DOHH2 (cell line): ENCODE results near the gene CEP290.

Experiments
- H3F3A ChIP-seq: fragments of 200-600 bp; sonication (generic), shearing (Covaris generic); 2 replicates; pipeline ENCODE4 v1.6.0; 2016; ENCODE audit warnings: antibody characterized with exemption, mild to moderate bottlenecking; ENCODE audit not compliant: control insufficient read depth, insufficient read depth
- H3K27ac ChIP-seq: fragments of 200-600 bp; sonication (generic); 2 replicates; pipeline ENCODE4 v1.5.1; 2014; ENCODE audit warnings: low read depth, mild to moderate bottlenecking, low read length, moderate library complexity
- H3K27me3 ChIP-seq: fragments of 200-600 bp; sonication (generic); 2 replicates; pipeline ENCODE4 v1.6.1; 2014; ENCODE audit warnings: mild to moderate bottlenecking, low read length, mixed read lengths; ENCODE audit not compliant: control insufficient read depth
- H3K36me3 ChIP-seq: fragments of 200-600 bp; sonication (generic); 2 replicates; pipeline ENCODE4 v1.6.1; 2014; ENCODE audit warnings: mild to moderate bottlenecking, low read length, moderate library complexity, mixed read lengths; ENCODE audit not compliant: control insufficient read depth
- H3K4me1 ChIP-seq: fragments of 200-600 bp; sonication (generic); 2 replicates; pipeline ENCODE4 v1.6.1; 2014; ENCODE audit warnings: mild to moderate bottlenecking, low read length, mixed read lengths; ENCODE audit not compliant: control insufficient read depth
- H3K4me2 ChIP-seq: fragments of 200-600 bp; sonication (generic); 2 replicates; pipeline ENCODE4 v1.6.0; 2014; ENCODE audit warnings: mild to moderate bottlenecking, low read length, moderate library complexity
- H3K4me3 ChIP-seq: fragments of 200-600 bp; sonication (generic); 2 replicates; pipeline ENCODE4 v1.5.1; 2014; ENCODE audit warnings: mild to moderate bottlenecking, low read length, mixed read lengths
- H3K79me2 ChIP-seq: fragments of 200-600 bp; sonication (generic); 2 replicates; pipeline ENCODE4 v1.6.1; 2014; ENCODE audit warnings: mild to moderate bottlenecking, low read length, mixed read lengths; ENCODE audit not compliant: control insufficient read depth
- H3K9me2 ChIP-seq: fragments of 200-600 bp; sonication (generic); replicated peaks from 2 replicates; pipeline ENCODE4 v1.6.1; 2014; ENCODE audit warnings: mild to moderate bottlenecking, low read length, mixed read lengths; ENCODE audit not compliant: control insufficient read depth
- H3K9me3 ChIP-seq: fragments of 200-600 bp; sonication (generic); 2 replicates; pipeline ENCODE4 v1.6.1; 2014; ENCODE audit warnings: antibody characterized with exemption, low read length, mixed read lengths; ENCODE audit not compliant: control insufficient read depth, insufficient read depth
- H4K20me1 ChIP-seq: fragments of 200-600 bp; sonication (generic); 2 replicates; pipeline ENCODE4 v1.6.0; 2014; ENCODE audit warnings: low read depth, mild to moderate bottlenecking, antibody characterized with exemption, low read length, moderate library complexity; ENCODE audit not compliant: control insufficient read depth, insufficient read depth
- EZH2phosphoT487 ChIP-seq: fragments of 200-600 bp; sonication (generic); IDR thresholded peaks from 2 replicates; pipeline ENCODE4 v1.6.1; 2017; ENCODE audit warnings: borderline replicate concordance, mild to moderate bottlenecking, antibody characterized with exemption, low read length, moderate library complexity, mixed read lengths
- TF ChIP-seq, protein P1 (sequence below): fragments of 200-600 bp; sonication (generic); IDR thresholded peaks from one replicate; pipeline ENCODE4 v1.5.1; 2014; ENCODE audit warnings: antibody characterized with exemption, mild to moderate bottlenecking, low read depth, low read length; ENCODE audit not compliant: poor library complexity, severe bottlenecking

CEP290 gene

DNA sequence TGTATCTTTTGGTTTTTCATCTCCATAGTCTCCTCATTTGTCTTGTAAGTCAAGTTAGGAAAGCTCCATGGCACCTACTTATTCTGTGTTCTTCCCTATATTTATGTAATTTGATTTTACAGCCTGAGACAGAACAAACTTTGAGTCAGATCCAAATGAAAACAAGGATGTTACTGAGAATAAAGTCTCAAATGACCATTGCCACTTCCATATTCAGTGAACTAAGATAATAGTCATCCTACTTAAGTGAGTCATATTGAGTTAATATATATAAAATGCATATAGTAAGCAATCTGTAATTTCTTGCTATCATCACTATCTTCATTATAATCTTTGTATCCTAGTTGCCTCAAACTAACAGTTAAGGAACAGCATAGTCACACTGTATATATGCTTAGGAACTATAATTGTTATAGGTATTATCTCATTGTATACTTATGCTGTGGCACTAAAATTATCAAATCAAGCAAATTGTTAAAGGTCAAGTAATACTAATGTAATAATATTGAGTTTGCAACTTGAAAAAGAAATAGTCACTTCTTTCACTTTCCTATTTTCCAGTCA, 31.0 kb upstream of the CEP290 start:
- no peaks in the 10 kb centered on the region for H3K9me2 ChIP-seq
- no peaks in the 10 kb centered on the region for H4K20me1 ChIP-seq
- H3K4me3 ChIP-seq, result no peak overlapping the region
- H3K4me2 ChIP-seq, result no peak overlapping the region
- no peaks in the 10 kb centered on the region for H3K79me2 ChIP-seq
- no peak for TF ChIP-seq EZH2phosphoT487
- TF ChIP-seq, protein P1, sequence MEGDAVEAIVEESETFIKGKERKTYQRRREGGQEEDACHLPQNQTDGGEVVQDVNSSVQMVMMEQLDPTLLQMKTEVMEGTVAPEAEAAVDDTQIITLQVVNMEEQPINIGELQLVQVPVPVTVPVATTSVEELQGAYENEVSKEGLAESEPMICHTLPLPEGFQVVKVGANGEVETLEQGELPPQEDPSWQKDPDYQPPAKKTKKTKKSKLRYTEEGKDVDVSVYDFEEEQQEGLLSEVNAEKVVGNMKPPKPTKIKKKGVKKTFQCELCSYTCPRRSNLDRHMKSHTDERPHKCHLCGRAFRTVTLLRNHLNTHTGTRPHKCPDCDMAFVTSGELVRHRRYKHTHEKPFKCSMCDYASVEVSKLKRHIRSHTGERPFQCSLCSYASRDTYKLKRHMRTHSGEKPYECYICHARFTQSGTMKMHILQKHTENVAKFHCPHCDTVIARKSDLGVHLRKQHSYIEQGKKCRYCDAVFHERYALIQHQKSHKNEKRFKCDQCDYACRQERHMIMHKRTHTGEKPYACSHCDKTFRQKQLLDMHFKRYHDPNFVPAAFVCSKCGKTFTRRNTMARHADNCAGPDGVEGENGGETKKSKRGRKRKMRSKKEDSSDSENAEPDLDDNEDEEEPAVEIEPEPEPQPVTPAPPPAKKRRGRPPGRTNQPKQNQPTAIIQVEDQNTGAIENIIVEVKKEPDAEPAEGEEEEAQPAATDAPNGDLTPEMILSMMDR, result no peak
- peaks cover 47% of the 10 kb centered on the region for H3K36me3 ChIP-seq
- no peaks in the 10 kb centered on the region for H3K9me3 ChIP-seq
- peaks cover 6% of the 10 kb centered on the region for H3K4me1 ChIP-seq
- H3K27me3 ChIP-seq, result no peaks in the 10 kb centered on the region
- no peak overlapping the region for H3K27ac ChIP-seq
- H3F3A ChIP-seq, result no peaks in the 10 kb centered on the region

DNA sequence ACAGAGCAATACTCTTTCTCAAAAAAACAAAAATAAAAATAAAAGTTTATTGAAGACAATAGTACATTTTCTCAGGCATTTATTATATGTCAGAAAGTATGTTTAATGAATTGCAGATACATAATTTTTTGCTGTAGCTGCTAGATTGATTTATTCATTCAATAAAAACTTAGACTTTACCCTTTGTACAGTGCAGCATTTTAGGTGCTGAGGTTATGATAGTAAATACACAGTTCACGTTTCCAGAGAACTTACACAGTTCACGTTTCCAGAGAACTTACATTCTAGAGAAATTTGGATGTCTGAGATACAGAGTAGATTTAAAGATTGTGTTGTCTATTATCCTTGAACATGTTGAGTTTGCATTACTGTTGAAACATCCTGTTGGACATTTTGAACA, 25.5 kb upstream of the CEP290 start:
- TF ChIP-seq EZH2phosphoT487, result no peak
- TF ChIP-seq, protein P1, result no peak

DNA sequence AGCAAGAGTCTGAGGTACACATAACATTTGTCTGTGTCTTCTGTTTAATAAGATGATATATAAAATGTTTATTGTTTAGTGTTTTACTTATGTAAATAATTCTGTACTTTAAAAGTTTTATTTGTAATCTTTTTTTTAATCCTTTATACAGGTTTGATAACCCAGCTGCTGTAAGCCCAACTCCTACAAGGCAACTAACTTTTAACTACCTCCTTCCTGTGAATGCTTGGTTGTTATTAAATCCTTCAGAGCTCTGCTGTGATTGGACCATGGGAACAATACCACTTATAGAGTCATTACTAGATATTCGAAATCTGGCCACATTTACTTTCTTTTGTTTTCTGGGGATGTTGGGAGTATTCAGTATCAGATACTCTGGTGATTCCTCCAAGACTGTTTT, 24.3 kb upstream of the CEP290 start:
- Histone ChIP-seq H3K4me1 (peaks cover under 1% of the 10 kb centered on the region; the same call in 1 of the 2 replicates), H3K9me2 (no peaks in the 10 kb centered on the region), H4K20me1 (no peaks in the 10 kb centered on the region), H3K36me3 (peaks cover 27% of the 10 kb centered on the region), H3K4me2 (no peak overlapping the region), H3K4me3 (no peak overlapping the region), H3K79me2 (no peaks in the 10 kb centered on the region), H3F3A (no peaks in the 10 kb centered on the region), H3K27ac (no peak overlapping the region), H3K27me3 (no peaks in the 10 kb centered on the region), H3K9me3 (no peaks in the 10 kb centered on the region)
- TF ChIP-seq, protein P1, result no peak
- TF ChIP-seq EZH2phosphoT487, result no peak

More for the DNA sequence above, 25.5 kb upstream of the CEP290 start:
- peaks cover 33% of the 10 kb centered on the region for H3K36me3 ChIP-seq
- no peaks in the 10 kb centered on the region for H3K27me3 ChIP-seq
- H3F3A ChIP-seq, result no peaks in the 10 kb centered on the region
- peaks cover 6% of the 10 kb centered on the region for H3K4me1 ChIP-seq
- H4K20me1 ChIP-seq, result no peaks in the 10 kb centered on the region
- H3K4me3 ChIP-seq, result no peak overlapping the region
- H3K27ac ChIP-seq, result no peak overlapping the region
- no peaks in the 10 kb centered on the region for H3K9me2 ChIP-seq
- H3K79me2 ChIP-seq, result no peaks in the 10 kb centered on the region
- no peak overlapping the region for H3K4me2 ChIP-seq
- no peaks in the 10 kb centered on the region for H3K9me3 ChIP-seq
